BE2C (cell line): ENCODE results near the gene EXTL2. TPM values are rescaled to one million over a fixed set of nuclear protein-coding genes. Genes with fewer than 3 reads are reported as not detected.
A peak's percentile ranks its signal among the peaks of the same experiment; 100 is the strongest.

Experiments
- DNase-seq: peaks from one replicate; pipeline ENCODE4 v3.0.0-alpha.2; 2020
- H3K27me3 ChIP-seq: fragments of 250-450 bp; sonication (Bioruptor Pico); 2 replicates; pipeline ENCODE4 v1.5.1; 2020; ENCODE audit warnings: mild to moderate bottlenecking
- H3K36me3 ChIP-seq: fragments of 250-450 bp; sonication (Bioruptor Pico); 2 replicates; pipeline ENCODE4 v1.5.1; 2020; ENCODE audit warnings: mild to moderate bottlenecking
- H3K4me1 ChIP-seq: fragments of 250-450 bp; sonication (Bioruptor Pico); 2 replicates; pipeline ENCODE4 v1.5.1; 2020
- H3K4me3 ChIP-seq: 2 replicates; pipeline ENCODE4 v1.5.1; 2011; ENCODE audit warnings: low read depth, low read length
- H3K9me3 ChIP-seq: fragments of 250-450 bp; sonication (Bioruptor Pico); 2 replicates; pipeline ENCODE4 v1.5.1; 2020
- CTCF ChIP-seq: IDR thresholded peaks from 2 replicates; pipeline ENCODE4 v1.5.1; 2012; ENCODE audit warnings: mild to moderate bottlenecking, low read depth, low read length
- polyA plus RNA-seq: library from polyadenylated mRNA; unstranded; fragments of >200 nt; gene quantifications from one replicate; pipeline ENCODE4 v1.2.1, GENCODE V29; 2012; ENCODE audit warnings: low read depth, missing spikeins; ENCODE audit not compliant: insufficient read length, insufficient read depth

The EXTL2 gene, protein sequence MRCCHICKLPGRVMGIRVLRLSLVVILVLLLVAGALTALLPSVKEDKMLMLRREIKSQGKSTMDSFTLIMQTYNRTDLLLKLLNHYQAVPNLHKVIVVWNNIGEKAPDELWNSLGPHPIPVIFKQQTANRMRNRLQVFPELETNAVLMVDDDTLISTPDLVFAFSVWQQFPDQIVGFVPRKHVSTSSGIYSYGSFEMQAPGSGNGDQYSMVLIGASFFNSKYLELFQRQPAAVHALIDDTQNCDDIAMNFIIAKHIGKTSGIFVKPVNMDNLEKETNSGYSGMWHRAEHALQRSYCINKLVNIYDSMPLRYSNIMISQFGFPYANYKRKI
- polyA plus RNA-seq: 22.0 TPM

DNA sequence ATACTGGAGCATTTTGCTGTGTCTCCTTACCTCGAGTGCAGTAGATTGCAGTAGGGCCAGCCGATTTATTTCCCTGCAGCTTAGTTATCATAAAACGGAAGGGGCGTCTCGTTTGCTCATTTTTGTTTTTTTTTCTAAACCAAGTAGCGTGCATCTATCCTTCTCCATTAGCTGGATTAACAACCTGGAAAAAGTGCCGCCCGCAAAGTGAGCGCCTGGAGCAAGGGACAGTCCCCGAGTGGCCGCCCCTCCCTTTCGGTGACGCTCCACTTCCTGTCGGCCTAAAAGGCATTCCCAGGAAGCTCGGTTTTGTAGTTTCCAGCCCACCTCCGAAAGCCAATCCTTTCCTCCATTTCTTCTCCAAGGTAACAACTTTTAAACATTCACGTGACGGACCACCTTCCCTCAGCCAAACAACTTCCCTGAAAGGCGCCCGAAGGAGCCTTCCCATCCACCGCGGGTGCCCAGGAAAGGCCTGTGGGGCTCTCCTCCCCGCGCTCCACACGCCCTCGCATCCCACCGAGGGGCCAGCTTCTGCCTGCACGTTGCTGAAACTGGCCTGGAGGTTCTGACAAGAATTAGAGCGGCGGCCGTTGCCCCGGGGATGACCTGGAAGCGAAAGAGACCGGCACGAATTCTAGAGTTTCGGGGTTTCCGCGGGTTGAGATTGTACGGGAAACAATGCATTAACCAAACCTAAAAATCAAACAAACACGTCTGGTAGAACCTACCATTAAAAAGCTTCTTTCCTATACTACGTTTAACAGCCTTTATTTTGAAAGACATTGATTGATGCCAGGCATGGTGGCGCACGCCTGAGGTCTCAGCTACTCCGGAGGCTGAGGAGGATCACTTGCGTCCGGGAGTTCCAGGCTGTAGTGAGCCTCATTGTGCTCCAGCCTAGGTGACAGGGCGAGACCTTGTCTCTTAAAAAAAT, at the start of gene EXTL2:
Gene EXTL2, minus strand, starts transcription at position 240 of the 937 bp plus-strand sequence. CDS start 6,085 bp downstream, outside the sequence.
- Histone ChIP-seq H3K36me3 (peaks cover 7% of the 10 kb centered on the region), H3K27me3 (no peaks in the 10 kb centered on the region), H3K4me3 (peak within 1 kb of the TSS; percentile 98), H3K4me1 (no peaks in the 10 kb centered on the region), H3K9me3 (no peaks in the 10 kb centered on the region; the same call in none of the 2 replicates)
- TF ChIP-seq CTCF: no peak
- DNase-seq: peak; percentile 94

- no peak for TF ChIP-seq CTCF
- DNase-seq: no peak
- H3K36me3 ChIP-seq: peaks cover 6% of the 10 kb centered on the region
Observed at GRCh38 chr1:100943533-100943932, 48.9 kb upstream of the EXTL2 start.

DNA sequence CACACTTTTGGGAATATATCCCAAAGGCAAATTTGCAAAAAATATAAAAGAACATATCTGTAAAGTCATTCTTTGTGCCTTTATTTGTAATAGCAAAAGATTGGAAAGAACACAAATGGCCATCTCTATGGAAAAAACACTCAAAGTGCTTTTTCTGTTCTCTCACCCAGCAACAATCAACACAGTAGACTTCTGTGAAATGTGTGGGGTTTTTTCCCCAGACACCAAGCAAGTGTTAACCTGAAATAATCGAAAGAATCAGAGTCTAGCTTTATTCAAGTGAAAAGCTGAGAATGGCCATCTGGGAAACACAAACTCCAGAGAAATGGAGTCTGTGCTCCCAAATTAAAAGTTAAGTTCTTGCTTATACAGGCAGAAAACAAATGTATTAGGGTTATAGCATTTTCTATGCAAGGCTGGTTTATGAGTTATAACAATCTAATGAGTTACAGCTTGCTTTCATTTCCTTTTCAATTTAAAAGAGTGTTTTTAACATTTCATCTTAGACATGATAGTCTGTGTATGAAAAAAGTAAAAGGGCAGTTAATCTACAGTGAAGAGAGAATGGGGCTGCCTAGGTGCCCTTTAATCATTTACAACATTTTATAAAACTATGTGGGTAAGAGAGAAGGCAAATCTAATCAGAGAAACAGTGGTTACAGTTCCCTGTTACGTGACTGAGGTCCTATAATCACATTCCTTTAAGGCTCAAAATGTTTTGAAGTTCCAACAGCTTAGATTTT, 47.8 kb upstream of the EXTL2 start:
- Histone ChIP-seq H3K9me3 (no peaks in the 10 kb centered on the region), H3K4me3 (no peak overlapping the region), H3K27me3 (no peaks in the 10 kb centered on the region), H3K36me3 (peaks cover 6% of the 10 kb centered on the region), H3K4me1 (no peaks in the 10 kb centered on the region)
- TF ChIP-seq CTCF: no peak
- DNase-seq: no peak

More at GRCh38 chr1:100943533-100943932, 48.9 kb upstream of the EXTL2 start:
- Histone ChIP-seq H3K9me3 (no peaks in the 10 kb centered on the region), H3K4me3 (no peak overlapping the region), H3K4me1 (no peaks in the 10 kb centered on the region), H3K27me3 (no peaks in the 10 kb centered on the region)

- TF ChIP-seq CTCF: no peak
- Histone ChIP-seq H3K27me3 (no peaks in the 10 kb centered on the region), H3K9me3 (no peaks in the 10 kb centered on the region), H3K36me3 (peaks cover 6% of the 10 kb centered on the region), H3K4me1 (no peaks in the 10 kb centered on the region), H3K4me3 (no peak overlapping the region)
- no peak for DNase-seq
Observed at GRCh38 chr1:100941580-100942216, 47.1 kb upstream of the EXTL2 start.

DNA sequence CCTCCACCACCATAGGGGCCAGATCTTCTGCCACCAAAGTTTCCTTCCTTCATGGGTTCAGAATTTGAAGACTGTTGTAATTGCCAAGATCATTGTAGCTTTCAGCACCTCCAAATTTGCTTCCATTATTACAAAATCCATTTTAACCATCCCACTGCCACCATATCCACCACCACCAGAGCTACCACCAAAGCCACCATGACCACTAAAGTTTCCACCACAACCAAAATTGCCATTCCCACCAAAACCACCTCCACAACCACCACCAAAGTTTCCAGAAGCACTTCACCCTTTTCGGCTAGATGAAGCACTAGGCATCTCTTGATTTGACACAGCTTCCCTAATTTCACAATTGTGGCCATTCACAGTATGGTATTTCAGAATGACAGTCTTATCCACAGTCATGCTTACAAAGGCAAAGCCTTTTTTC, 46.5 kb upstream of the EXTL2 start:
- no peak for DNase-seq
- Histone ChIP-seq H3K9me3 (no peaks in the 10 kb centered on the region), H3K4me1 (no peaks in the 10 kb centered on the region), H3K27me3 (no peaks in the 10 kb centered on the region), H3K36me3 (peaks cover 6% of the 10 kb centered on the region), H3K4me3 (no peak overlapping the region)
- no peak for TF ChIP-seq CTCF
